Activated naive CD4-positive, alpha-beta T cell treated with anti-CD3 and anti-CD28 coated beads, Interleukin-2, amount 10 ng/mL, durations not matched to agents 7 days and 5 days (primary cell): Measurements from ENCODE around the gene CEP20.
"Not testable (repeated sequence)": the region's sequence is repeated elsewhere in the genome, so short reads cannot be mapped to it uniquely, and the experiment has no call there.

ENCODE experiments used
- CTCF ChIA-PET: fragments of 350-600 bp; sonication (Branson Sonifier 250); formaldehyde crosslinking; loops from one replicate; lab custom pipeline; 2021; ENCODE audit warnings: antibody characterized with exemption; lab: Charles Lee
- DNase-seq: peaks from one replicate; pipeline ENCODE4 v3.0.0-alpha.2; 2020
- H3K27ac Mint-ChIP-seq: one replicate; pipeline ENCODE4 v1.8.0; 2021; ENCODE audit warnings: mild to moderate bottlenecking, moderate library complexity, mixed read lengths
- H3K27me3 Mint-ChIP-seq: one replicate; pipeline ENCODE4 v1.8.0; 2021; ENCODE audit warnings: mild to moderate bottlenecking, mixed read lengths
- H3K36me3 Mint-ChIP-seq: one replicate; pipeline ENCODE4 v1.8.0; 2021; ENCODE audit warnings: mixed read lengths
- H3K4me1 Mint-ChIP-seq: one replicate; pipeline ENCODE4 v1.8.0; 2021; ENCODE audit warnings: mixed read lengths
- H3K4me3 Mint-ChIP-seq: one replicate; pipeline ENCODE4 v1.8.0; 2021; ENCODE audit warnings: mild to moderate bottlenecking, moderate library complexity, mixed read lengths
- H3K9me3 Mint-ChIP-seq: one replicate; pipeline ENCODE4 v1.8.0; 2021; ENCODE audit warnings: mixed read lengths

Gene CEP20

GRCh38 chr16:15843635-15844279, 44.6 kb downstream of the CEP20 start:
- Mint-ChIP-seq H3K9me3 (no peaks in the 10 kb centered on the region), H3K27ac (no peak overlapping the region), H3K36me3 (no peaks in the 10 kb centered on the region), H3K4me3 (no peak overlapping the region), H3K27me3 (peaks cover 12% of the 10 kb centered on the region), H3K4me1 (no peaks in the 10 kb centered on the region)
- no peak for DNase-seq
- CTCF ChIA-PET: interaction anchor here (1.3 kb wide), 1 partner anchor 22 kb away, joined by 5 read pairs; no protein-coding TSS in a partner anchor

- CTCF ChIA-PET: not testable (repeated sequence)
These were observed 49.2 kb downstream of the CEP20 start for GRCh38 chr16:15839204-15839603.

GRCh38 chr16:15837761-15838160, 50.6 kb downstream of the CEP20 start:
- Mint-ChIP-seq H3K27me3 (peaks cover 7% of the 10 kb centered on the region), H3K27ac (no peak overlapping the region), H3K4me3 (no peak overlapping the region), H3K4me1 (peaks cover 4% of the 10 kb centered on the region), H3K36me3 (no peaks in the 10 kb centered on the region), H3K9me3 (no peaks in the 10 kb centered on the region)
- DNase-seq: no peak
- CTCF ChIA-PET: interaction anchor here (1.0 kb wide), 1 partner anchor 16 kb away, joined by 3 read pairs; no protein-coding TSS in a partner anchor

More at GRCh38 chr16:15839204-15839603, 49.2 kb downstream of the CEP20 start:
- not testable (repeated sequence) for H3K27me3 Mint-ChIP-seq, H3K9me3 Mint-ChIP-seq, DNase-seq, H3K27ac Mint-ChIP-seq, H3K4me1 Mint-ChIP-seq, H3K36me3 Mint-ChIP-seq, H3K4me3 Mint-ChIP-seq

DNA sequence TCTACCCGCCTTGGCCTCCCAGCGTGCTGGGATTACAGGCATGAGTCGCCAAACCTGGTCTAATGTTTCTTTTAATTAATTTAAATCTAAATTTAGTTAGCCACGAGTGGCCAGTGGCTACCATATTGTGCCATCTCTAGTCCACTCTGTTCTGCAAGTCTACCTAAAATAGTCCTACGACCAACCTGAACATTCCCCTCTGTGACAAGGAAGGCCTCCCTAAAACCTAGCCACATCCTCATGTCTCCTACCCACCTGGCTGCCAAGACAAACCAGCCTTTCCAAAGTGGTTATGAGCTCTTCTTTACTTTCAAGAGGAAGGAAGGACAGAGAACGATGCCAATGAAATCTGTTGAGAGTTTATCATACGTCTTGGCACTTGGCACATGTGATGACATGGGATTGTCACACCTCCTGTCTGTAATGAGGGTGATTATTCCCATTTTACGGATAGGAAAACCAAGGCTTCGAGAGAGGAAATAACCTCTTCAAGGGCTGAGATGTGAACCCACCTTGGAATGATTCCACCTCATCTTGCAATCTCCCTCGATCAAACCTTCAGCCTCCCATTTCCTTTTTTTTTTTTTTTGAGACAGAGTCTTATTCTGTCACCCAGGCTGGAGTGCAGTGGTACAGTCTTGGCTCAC, 51.3 kb downstream of the CEP20 start:
- no peak for DNase-seq
- Mint-ChIP-seq H3K36me3 (no peaks in the 10 kb centered on the region), H3K4me1 (peaks cover 4% of the 10 kb centered on the region), H3K27me3 (peaks cover 9% of the 10 kb centered on the region), H3K4me3 (no peak overlapping the region), H3K9me3 (no peaks in the 10 kb centered on the region), H3K27ac (no peak overlapping the region)
- CTCF ChIA-PET: interaction anchor here (1.0 to 1.2 kb wide), 2 partner anchors 15 kb away, joined by 3 read pairs; no protein-coding TSS in a partner anchor

- DNase-seq: no peak
- no peak overlapping the region for H3K4me3 Mint-ChIP-seq
- CTCF ChIA-PET: interaction anchor here (1.2 kb wide), 1 partner anchor 14 kb away, joined by 3 read pairs; no protein-coding TSS in a partner anchor
- H3K27ac Mint-ChIP-seq: no peak overlapping the region
- H3K36me3 Mint-ChIP-seq: no peaks in the 10 kb centered on the region
- H3K27me3 Mint-ChIP-seq: peaks cover 15% of the 10 kb centered on the region
- no peaks in the 10 kb centered on the region for H3K9me3 Mint-ChIP-seq
- H3K4me1 Mint-ChIP-seq: peaks cover 4% of the 10 kb centered on the region
These were observed 52.3 kb downstream of the CEP20 start for GRCh38 chr16:15836074-15836473.

DNA sequence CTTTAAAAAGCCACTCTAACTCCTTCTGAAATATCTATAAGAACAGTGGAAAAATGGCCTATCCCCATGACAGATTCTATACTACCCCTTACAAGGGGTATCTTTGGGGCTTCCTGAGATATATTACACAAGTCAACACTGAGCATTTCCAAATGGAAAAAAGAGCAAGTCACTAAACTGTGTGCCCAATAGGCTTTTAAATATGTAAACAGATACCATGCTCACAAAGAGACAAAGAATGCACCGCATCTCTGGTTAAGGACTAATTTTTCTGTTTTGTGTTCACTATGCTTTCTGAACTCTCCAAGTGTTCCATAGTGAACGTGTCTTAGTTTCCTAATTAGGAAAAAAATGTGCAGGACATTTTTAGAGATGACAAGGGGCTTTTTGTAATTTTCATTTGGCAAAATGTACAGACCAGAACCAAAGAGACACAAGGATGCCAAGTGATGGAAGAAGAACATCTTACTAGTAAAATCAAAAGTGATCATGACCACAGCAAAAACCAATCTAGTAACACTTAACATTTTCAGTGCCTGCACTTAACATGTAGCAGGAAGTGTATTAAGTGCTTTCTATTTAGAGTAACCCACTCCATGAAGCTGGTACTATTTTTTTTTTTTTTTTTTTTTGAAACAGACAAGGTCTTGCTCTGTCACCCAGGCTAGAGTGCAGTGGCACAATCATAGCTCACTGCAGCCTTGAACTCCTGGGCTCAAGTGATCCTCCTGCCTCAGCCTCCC, 53.1 kb downstream of the CEP20 start:
- DNase-seq: no peak
- Mint-ChIP-seq H3K9me3 (no peaks in the 10 kb centered on the region), H3K27me3 (peaks cover 15% of the 10 kb centered on the region), H3K36me3 (no peaks in the 10 kb centered on the region), H3K27ac (no peak overlapping the region), H3K4me3 (no peak overlapping the region), H3K4me1 (peaks cover 4% of the 10 kb centered on the region)
- CTCF ChIA-PET: no interaction called here

- Mint-ChIP-seq H3K4me3 (no peak overlapping the region), H3K27me3 (peaks cover 15% of the 10 kb centered on the region), H3K4me1 (peaks cover 4% of the 10 kb centered on the region), H3K9me3 (no peaks in the 10 kb centered on the region), H3K27ac (no peak overlapping the region), H3K36me3 (no peaks in the 10 kb centered on the region)
- CTCF ChIA-PET: interaction anchor here (0.9 kb wide), 1 partner anchor 13 kb away, joined by 3 read pairs; no protein-coding TSS in a partner anchor
- no peak for DNase-seq
These were observed 53.9 kb downstream of the CEP20 start for GRCh38 chr16:15834502-15834901.

DNA sequence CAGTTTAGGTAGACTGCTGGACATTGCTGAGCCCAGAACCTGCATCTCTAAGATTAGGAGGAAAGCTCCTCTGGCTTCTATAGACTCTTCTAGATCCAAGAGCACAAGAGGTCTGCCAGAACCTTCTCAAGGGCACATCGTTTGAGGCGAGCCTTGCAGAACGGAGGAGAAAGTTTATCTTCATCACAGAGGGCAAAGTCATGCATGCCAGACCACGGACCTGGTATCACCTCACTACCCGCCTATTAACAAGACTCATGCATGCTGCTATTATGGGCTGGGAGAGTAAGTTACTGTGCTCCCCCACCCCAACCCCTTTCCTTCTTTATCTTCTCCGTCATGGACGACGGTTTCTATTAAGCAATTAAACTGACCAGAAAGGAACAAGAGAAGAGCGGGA, 54.9 kb downstream of the CEP20 start:
- Mint-ChIP-seq H3K27ac (no peak overlapping the region), H3K27me3 (peaks cover 18% of the 10 kb centered on the region), H3K4me1 (peaks cover 4% of the 10 kb centered on the region), H3K36me3 (no peaks in the 10 kb centered on the region), H3K9me3 (no peaks in the 10 kb centered on the region), H3K4me3 (no peak overlapping the region)
- DNase-seq: no peak
- CTCF ChIA-PET: no interaction called here

DNA sequence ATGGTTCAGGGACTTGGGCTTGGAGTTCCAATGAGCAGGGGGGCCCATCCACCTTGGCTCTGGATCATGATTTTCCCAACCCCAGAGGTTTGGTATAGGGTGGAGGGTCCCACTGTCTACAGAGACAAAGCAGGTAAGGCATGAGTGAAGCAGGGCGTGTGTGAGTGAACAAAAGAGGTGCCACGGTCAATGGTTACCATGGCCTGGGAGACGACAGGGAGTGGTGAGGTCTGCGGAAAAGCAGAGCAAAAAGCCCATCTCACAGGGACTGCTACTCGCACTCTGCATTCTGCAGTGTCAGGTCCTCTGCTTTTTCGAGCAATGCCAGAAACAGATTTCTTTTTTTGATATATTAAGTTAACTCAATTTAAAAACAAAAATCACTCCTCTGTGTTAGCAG, 56.2 kb downstream of the CEP20 start:
- no peaks in the 10 kb centered on the region for H3K9me3 Mint-ChIP-seq
- peaks cover 21% of the 10 kb centered on the region for H3K27me3 Mint-ChIP-seq
- no peak overlapping the region for H3K4me3 Mint-ChIP-seq
- H3K4me1 Mint-ChIP-seq: peaks cover 4% of the 10 kb centered on the region
- H3K27ac Mint-ChIP-seq: no peak overlapping the region
- no peak for DNase-seq
- CTCF ChIA-PET: no interaction called here
- no peaks in the 10 kb centered on the region for H3K36me3 Mint-ChIP-seq

DNA sequence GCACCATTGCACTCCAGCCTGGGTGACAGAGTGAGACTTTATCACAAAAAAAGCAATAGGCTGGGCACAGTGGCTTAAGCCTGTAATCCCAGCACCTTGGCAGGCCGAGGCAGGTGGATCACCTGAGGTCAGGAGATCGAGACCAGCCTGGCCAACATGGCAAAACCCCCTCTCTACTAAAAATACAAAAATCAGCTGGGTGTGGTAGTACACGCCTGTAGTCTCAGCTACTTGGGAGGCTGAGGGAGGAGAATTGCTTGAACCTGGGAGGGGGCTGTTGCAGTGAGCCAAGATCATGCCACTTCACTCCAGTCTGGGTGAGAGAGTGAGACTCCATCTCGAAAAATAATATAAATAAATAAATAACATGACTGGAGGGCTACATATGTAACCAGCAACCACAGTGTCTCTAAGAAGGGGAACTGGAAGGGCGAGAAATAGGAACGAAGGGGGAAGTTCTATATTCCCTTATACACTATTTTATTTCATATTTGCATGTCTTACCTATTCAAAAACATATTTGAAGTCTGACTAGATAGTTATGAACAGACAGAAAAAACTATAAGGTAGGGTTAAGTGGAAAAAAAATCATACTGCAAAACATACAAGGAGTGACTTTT, 57.5 kb downstream of the CEP20 start:
- CTCF ChIA-PET: no interaction called here

GRCh38 chr16:15829460-15829859, 58.9 kb downstream of the CEP20 start:
- H3K27me3 Mint-ChIP-seq: peaks cover 21% of the 10 kb centered on the region
- H3K4me1 Mint-ChIP-seq: no peaks in the 10 kb centered on the region
- no peak overlapping the region for H3K27ac Mint-ChIP-seq
- CTCF ChIA-PET: interaction anchor here (1.2 to 1.4 kb wide), 2 partner anchors 7 to 73 kb away, joined by 3 to 4 read pairs; no protein-coding TSS in a partner anchor
- H3K4me3 Mint-ChIP-seq: no peak overlapping the region
- no peak for DNase-seq
- no peaks in the 10 kb centered on the region for H3K9me3 Mint-ChIP-seq
- no peaks in the 10 kb centered on the region for H3K36me3 Mint-ChIP-seq

More for the DNA sequence above, 57.5 kb downstream of the CEP20 start:
- Mint-ChIP-seq H3K4me3 (no peak overlapping the region), H3K27ac (no peak overlapping the region), H3K4me1 (peaks cover 4% of the 10 kb centered on the region), H3K36me3 (no peaks in the 10 kb centered on the region), H3K27me3 (peaks cover 21% of the 10 kb centered on the region), H3K9me3 (no peaks in the 10 kb centered on the region)
- no peak for DNase-seq

- no peaks in the 10 kb centered on the region for H3K9me3 Mint-ChIP-seq
- peaks cover 14% of the 10 kb centered on the region for H3K27me3 Mint-ChIP-seq
- H3K4me1 Mint-ChIP-seq: no peaks in the 10 kb centered on the region
- H3K36me3 Mint-ChIP-seq: no peaks in the 10 kb centered on the region
- DNase-seq: no peak
- no peak overlapping the region for H3K4me3 Mint-ChIP-seq
- CTCF ChIA-PET: interaction anchor here (1.0 kb wide), 1 partner anchor 21 kb away, joined by 3 read pairs; no protein-coding TSS in a partner anchor
- no peak overlapping the region for H3K27ac Mint-ChIP-seq
These were observed 60.6 kb downstream of the CEP20 start for GRCh38 chr16:15827709-15828343.

DNA sequence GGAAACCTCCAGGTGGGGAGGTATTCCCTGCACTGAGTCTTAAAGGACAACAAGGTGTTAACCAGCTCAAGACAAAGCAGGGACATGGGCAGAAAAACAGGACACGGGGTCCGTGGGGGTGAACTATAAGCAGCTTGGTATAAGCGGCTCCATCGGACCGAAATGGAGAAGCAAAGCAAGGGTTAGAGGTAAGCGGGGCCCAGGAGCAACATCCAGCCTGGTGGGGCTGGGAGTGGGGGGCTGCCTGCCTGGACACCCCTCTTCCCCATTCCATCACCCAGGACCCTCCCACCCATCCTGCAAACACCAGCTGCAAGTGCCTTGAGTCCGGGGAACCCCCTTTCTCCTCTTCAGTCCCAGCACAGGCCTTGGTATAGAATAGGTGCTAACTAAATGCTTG, 61.1 kb downstream of the CEP20 start:
- H3K4me1 Mint-ChIP-seq: no peaks in the 10 kb centered on the region
- no peak for DNase-seq
- peaks cover 14% of the 10 kb centered on the region for H3K27me3 Mint-ChIP-seq
- no peak overlapping the region for H3K27ac Mint-ChIP-seq
- no peak overlapping the region for H3K4me3 Mint-ChIP-seq
- CTCF ChIA-PET: interaction anchor here (1.0 kb wide), 1 partner anchor 21 kb away, joined by 3 read pairs; no protein-coding TSS in a partner anchor
- no peaks in the 10 kb centered on the region for H3K9me3 Mint-ChIP-seq
- H3K36me3 Mint-ChIP-seq: no peaks in the 10 kb centered on the region
